Uterus (tissue), 4 donors: Measurements from ENCODE around the gene SLC44A3. TPM values are rescaled to one million over a fixed set of nuclear protein-coding genes. Genes with fewer than 3 reads are reported as not detected.

Source experiments
- DNase-seq, 2 donors: peaks; one replicate each; pipeline ENCODE4 v3.0.0-alpha.2; 2019 to 2020
- H3K27ac ChIP-seq, 2 donors: fragments of 200-600 bp; sonication (generic); 1 replicate in 1 of 2; 2 replicates in 1 of 2; pipeline ENCODE4 v1.5.1; 2016 to 2018
- H3K27me3 ChIP-seq, 2 donors: fragments of 200-600 bp; sonication (generic); one replicate each; pipeline ENCODE4 v1.5.1; 2018 to 2019; ENCODE audit warnings: control low read depth in 1 of 2
- H3K36me3 ChIP-seq, 2 donors: fragments of 200-600 bp; sonication (generic); one replicate each; pipeline ENCODE4 v1.5.1; 2019; ENCODE audit warnings: control low read depth in 1 of 2
- H3K4me1 ChIP-seq, 2 donors: fragments of 200-600 bp; sonication (generic); one replicate each; pipeline ENCODE4 v1.5.1; 2018 to 2019; ENCODE audit warnings: control low read depth in 1 of 2
- H3K4me3 ChIP-seq, 2 donors: fragments of 200-600 bp; sonication (generic); 1 replicate in 1 of 2; 2 replicates in 1 of 2; pipeline ENCODE4 v1.5.1; 2018 to 2019; ENCODE audit warnings: mild to moderate bottlenecking in 1 of 2
- H3K9me3 ChIP-seq, 2 donors: fragments of 200-600 bp; sonication (generic); one replicate each; pipeline ENCODE4 v1.5.1; 2019; ENCODE audit warnings: control low read depth in 1 of 2
- POLR2A ChIP-seq, 2 donors: fragments of 450-650 bp; IDR thresholded peaks; one replicate each; pipeline ENCODE4 v1.6.1; 2016; ENCODE audit warnings: antibody characterized with exemption in 2 of 2, mild to moderate bottlenecking in 1 of 2, moderate library complexity in 1 of 2
- intact Hi-C: fragments of 100-400 bp; cut with DNase I; formaldehyde crosslinking; loops from one replicate; pipeline ENCODE4 v1.15.1; 2023; ENCODE audit warnings: low total_unique reads
- total RNA-seq, 4 donors: library from RNA; depleted of rRNA in 3 of 4; stranded (reverse); fragments of >200 nt in 3 of 4; gene quantifications; one replicate each; pipeline versions ENCODE4 v1.1.0 to v1.2.4, GENCODE V29; 2014 to 2023
- TF ChIP-seq, protein P1 (sequence below), 4 experiments: fragments of 200-600 bp in 2 of 4; fragments of 450-650 bp in 2 of 4; sonication (generic) in 2 of 4; IDR thresholded peaks; one replicate each; pipeline ENCODE4 v1.5.1; 2016 to 2019; ENCODE audit warnings: antibody characterized with exemption in 4 of 4, mild to moderate bottlenecking in 2 of 4, moderate library complexity in 1 of 4
- donor health status: DM: yes; HTN: yes; CAD: no.

SLC44A3 gene
- total RNA-seq, 4 donors from 2014 or later = 1.3 to 10.3 (median 4.8) TPM

- no peak overlapping the region for H3K4me3 ChIP-seq
- no peaks in the 10 kb centered on the region for H3K9me3 ChIP-seq
- DNase-seq = no peak
- H3K36me3 ChIP-seq = no peaks in the 10 kb centered on the region
- H3K27ac ChIP-seq = no peak overlapping the region
- TF ChIP-seq POLR2A (IDR thresholded peaks at IDR 0.05) = no peak
- no peaks in the 10 kb centered on the region for H3K4me1 ChIP-seq
- intact Hi-C loops = no loop called here
- no peaks in the 10 kb centered on the region for H3K27me3 ChIP-seq
Observed at GRCh38 chr1:94816030-94816429, 4.1 kb upstream of the SLC44A3 start.

DNA sequence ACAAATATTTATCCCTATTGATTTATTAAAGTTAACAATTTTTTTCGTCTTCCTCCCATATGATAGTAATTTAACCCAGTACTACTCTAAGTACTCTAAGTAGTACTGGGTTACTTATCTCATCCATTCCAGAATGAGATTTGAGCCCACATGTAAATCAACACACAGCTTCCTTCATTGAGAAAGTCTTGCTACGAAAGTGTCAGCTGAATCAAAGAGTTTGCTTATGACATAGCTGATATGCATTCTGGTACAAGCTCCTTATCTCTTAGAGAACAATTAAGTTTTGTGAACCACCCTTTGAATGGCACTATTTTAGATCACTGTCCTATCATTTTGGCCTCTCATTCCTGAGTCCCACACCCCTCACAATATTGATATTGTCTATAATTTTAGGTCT, 2.4 kb upstream of the SLC44A3 start:
- intact Hi-C loops = no loop called here
- no peak overlapping the region for H3K4me3 ChIP-seq

DNA sequence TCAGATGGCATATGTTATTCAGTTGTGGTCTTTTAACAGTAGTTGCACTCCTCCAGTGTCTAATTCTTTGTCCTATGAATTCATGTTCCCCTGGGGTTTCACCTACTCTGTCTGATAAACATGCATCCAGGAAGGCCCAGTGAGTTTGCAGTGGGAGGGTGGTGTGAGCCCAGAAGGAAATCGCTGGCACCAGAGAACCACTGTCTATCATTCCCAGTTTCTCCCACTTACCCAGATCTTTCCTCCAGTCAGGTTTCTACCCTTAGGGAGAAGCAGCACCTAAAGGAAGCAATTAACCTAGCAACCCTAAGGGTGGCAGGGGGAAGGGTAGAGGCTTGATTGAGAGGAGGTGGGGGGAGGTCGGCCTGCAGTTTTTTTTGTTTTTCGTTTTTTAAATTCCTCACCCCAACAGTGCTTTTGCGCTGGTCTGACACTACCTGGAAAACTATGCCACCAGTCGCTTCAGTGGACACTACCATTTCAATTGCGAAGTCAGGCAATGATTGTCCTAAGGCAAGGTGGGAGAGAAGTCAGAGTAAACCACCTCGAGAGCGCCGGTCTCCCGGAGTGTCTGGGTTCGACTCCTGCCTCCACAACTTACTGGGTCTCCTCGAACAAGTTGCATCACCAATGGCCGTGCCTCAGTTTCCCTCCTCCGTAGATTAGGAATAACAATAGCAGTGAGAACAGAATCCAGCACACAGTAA, 766 bp upstream of the SLC44A3 start:
- H3K27ac ChIP-seq = no peak overlapping the region
- intact Hi-C loops = no loop called here

More for the DNA sequence above, 2.4 kb upstream of the SLC44A3 start:
- H3K27me3 ChIP-seq = no peaks in the 10 kb centered on the region
- no peak overlapping the region for H3K27ac ChIP-seq
- DNase-seq = no peak
- H3K4me1 ChIP-seq = no peaks in the 10 kb centered on the region
- H3K36me3 ChIP-seq = no peaks in the 10 kb centered on the region
- TF ChIP-seq, protein P1, sequence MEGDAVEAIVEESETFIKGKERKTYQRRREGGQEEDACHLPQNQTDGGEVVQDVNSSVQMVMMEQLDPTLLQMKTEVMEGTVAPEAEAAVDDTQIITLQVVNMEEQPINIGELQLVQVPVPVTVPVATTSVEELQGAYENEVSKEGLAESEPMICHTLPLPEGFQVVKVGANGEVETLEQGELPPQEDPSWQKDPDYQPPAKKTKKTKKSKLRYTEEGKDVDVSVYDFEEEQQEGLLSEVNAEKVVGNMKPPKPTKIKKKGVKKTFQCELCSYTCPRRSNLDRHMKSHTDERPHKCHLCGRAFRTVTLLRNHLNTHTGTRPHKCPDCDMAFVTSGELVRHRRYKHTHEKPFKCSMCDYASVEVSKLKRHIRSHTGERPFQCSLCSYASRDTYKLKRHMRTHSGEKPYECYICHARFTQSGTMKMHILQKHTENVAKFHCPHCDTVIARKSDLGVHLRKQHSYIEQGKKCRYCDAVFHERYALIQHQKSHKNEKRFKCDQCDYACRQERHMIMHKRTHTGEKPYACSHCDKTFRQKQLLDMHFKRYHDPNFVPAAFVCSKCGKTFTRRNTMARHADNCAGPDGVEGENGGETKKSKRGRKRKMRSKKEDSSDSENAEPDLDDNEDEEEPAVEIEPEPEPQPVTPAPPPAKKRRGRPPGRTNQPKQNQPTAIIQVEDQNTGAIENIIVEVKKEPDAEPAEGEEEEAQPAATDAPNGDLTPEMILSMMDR (IDR thresholded peaks at IDR 0.05) = no peak
- no peaks in the 10 kb centered on the region for H3K9me3 ChIP-seq

DNA sequence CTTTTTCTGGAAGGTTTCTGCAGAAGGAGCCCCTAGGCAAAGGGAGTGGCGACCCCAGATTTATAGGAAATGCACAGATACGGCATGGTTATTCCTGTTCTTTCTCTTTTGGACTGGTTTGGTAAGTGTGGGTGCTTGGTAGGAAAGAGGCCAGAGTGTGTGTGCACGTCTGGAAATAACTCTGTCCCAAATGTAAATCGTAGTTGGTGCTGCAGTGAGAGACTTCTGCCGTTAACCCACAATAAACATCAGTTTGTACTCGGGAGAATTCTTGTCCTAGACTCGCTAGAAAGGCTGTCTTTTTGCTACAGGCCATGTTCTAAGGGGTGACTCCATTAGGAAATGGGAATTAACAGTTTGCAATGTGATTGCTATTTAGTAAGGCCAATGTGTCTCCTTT, 779 bp downstream of the SLC44A3 start:
- Histone ChIP-seq H3K4me1 (no peaks in the 10 kb centered on the region), H3K9me3 (no peaks in the 10 kb centered on the region), H3K36me3 (no peaks in the 10 kb centered on the region), H3K27me3 (no peaks in the 10 kb centered on the region), H3K27ac (no peak overlapping the region), H3K4me3 (peak overlapping the region in 1 of 2 donors; percentile 54)
- TF ChIP-seq, protein P1 (IDR thresholded peaks at IDR 0.05) = no peak
- TF ChIP-seq POLR2A (IDR thresholded peaks at IDR 0.05) = no peak
- no peak for DNase-seq
- intact Hi-C loops = no loop called here

More for the DNA sequence above, 766 bp upstream of the SLC44A3 start:
- Histone ChIP-seq H3K4me1 (no peaks in the 10 kb centered on the region), H3K36me3 (no peaks in the 10 kb centered on the region), H3K27me3 (no peaks in the 10 kb centered on the region), H3K4me3 (peak overlapping the region in 1 of 2 donors; percentile 54), H3K9me3 (no peaks in the 10 kb centered on the region)
- no peak for TF ChIP-seq POLR2A (IDR thresholded peaks at IDR 0.05)
- TF ChIP-seq, protein P1 (IDR thresholded peaks at IDR 0.05) = no peak
- no peak for DNase-seq

- Histone ChIP-seq H3K4me1 (no peaks in the 10 kb centered on the region), H3K4me3 (no peak overlapping the region), H3K27me3 (no peaks in the 10 kb centered on the region), H3K27ac (no peak overlapping the region), H3K36me3 (no peaks in the 10 kb centered on the region), H3K9me3 (no peaks in the 10 kb centered on the region)
- no peak for DNase-seq
- TF ChIP-seq, protein P1 (IDR thresholded peaks at IDR 0.05) = no peak
- no peak for TF ChIP-seq POLR2A (IDR thresholded peaks at IDR 0.05)
- intact Hi-C loops = no loop called here
Observed at GRCh38 chr1:94821636-94822305, 1.6 kb downstream of the SLC44A3 start.
